H1 (cell line): ENCODE measurements around the gene VWA7.

Experiments
- ATF3 ChIP-seq: IDR thresholded peaks from 2 replicates; pipeline ENCODE4 v1.6.1; 2011; ENCODE audit warnings: low read depth, mild to moderate bottlenecking, low read length; ENCODE audit not compliant: insufficient read depth
- CEBPB ChIP-seq: IDR thresholded peaks from 2 replicates; pipeline ENCODE4 v1.6.1; 2012; ENCODE audit warnings: low read depth, low read length
- CTCF ChIP-seq, 3 experiments: IDR thresholded peaks; 1 replicate in 2 of 3; 2 replicates in 1 of 3; pipeline versions ENCODE4 v1.5.1 to v1.6.1; 2011; ENCODE audit warnings: low read length in 3 of 3, mild to moderate bottlenecking in 3 of 3, inconsistent platforms in 2 of 3, low read depth in 1 of 3, moderate library complexity in 1 of 3; ENCODE audit not compliant: insufficient read depth in 1 of 3; ENCODE audit errors: control extremely low read depth in 1 of 3
- EZH2 ChIP-seq: fragments of 200-600 bp; sonication (generic); IDR thresholded peaks from 2 replicates; pipeline ENCODE4 v1.7.1; 2012; ENCODE audit warnings: low read depth, mild to moderate bottlenecking, moderate library complexity, low read length, inconsistent platforms; ENCODE audit not compliant: severe bottlenecking
- GABPA ChIP-seq: IDR thresholded peaks from 2 replicates; pipeline ENCODE4 v1.6.1; 2011; ENCODE audit warnings: mild to moderate bottlenecking, low read length, moderate library complexity, borderline replicate concordance; ENCODE audit not compliant: insufficient read depth
- POLR2A ChIP-seq, 2 experiments: IDR thresholded peaks; 1 replicate in 1 of 2; 2 replicates in 1 of 2; pipeline ENCODE4 v1.6.1; 2011; ENCODE audit warnings: low read depth in 2 of 2, low read length in 2 of 2, mild to moderate bottlenecking in 2 of 2; ENCODE audit errors: control extremely low read depth in 1 of 2
- POLR2AphosphoS5 ChIP-seq: IDR thresholded peaks from 2 replicates; pipeline ENCODE4 v1.6.1; 2011; ENCODE audit warnings: low read depth, low read length
- SP1 ChIP-seq: IDR thresholded peaks from 2 replicates; pipeline ENCODE4 v1.6.1; 2011; ENCODE audit warnings: low read depth, low read length
- USF2 ChIP-seq: IDR thresholded peaks from 2 replicates; pipeline ENCODE4 v1.6.1; 2011; ENCODE audit warnings: low read length, improper control_type of control experiment
- YY1 ChIP-seq: IDR thresholded peaks from 2 replicates; pipeline ENCODE4 v1.6.1; 2011; ENCODE audit warnings: low read depth, mild to moderate bottlenecking, low read length
- TF ChIP-seq, protein P1 (sequence below): fragments of 300-600 bp; sonication (generic); IDR thresholded peaks from 2 replicates; pipeline ENCODE4 v1.7.1; 2012; ENCODE audit warnings: low read length, moderate library complexity, mild to moderate bottlenecking, inconsistent platforms; ENCODE audit not compliant: insufficient replicate concordance

- TF ChIP-seq CTCF (IDR thresholded peaks at IDR 0.05; ENCODE audit: control extremely low read depth in 1 of 3, insufficient read depth in 1 of 3, low read depth in 1 of 3, low read length in 3 of 3): no peak
- TF ChIP-seq POLR2A (IDR thresholded peaks at IDR 0.05; ENCODE audit: control extremely low read depth in 1 of 2, low read depth in 2 of 2, low read length in 2 of 2): no peak
- TF ChIP-seq, protein P1, sequence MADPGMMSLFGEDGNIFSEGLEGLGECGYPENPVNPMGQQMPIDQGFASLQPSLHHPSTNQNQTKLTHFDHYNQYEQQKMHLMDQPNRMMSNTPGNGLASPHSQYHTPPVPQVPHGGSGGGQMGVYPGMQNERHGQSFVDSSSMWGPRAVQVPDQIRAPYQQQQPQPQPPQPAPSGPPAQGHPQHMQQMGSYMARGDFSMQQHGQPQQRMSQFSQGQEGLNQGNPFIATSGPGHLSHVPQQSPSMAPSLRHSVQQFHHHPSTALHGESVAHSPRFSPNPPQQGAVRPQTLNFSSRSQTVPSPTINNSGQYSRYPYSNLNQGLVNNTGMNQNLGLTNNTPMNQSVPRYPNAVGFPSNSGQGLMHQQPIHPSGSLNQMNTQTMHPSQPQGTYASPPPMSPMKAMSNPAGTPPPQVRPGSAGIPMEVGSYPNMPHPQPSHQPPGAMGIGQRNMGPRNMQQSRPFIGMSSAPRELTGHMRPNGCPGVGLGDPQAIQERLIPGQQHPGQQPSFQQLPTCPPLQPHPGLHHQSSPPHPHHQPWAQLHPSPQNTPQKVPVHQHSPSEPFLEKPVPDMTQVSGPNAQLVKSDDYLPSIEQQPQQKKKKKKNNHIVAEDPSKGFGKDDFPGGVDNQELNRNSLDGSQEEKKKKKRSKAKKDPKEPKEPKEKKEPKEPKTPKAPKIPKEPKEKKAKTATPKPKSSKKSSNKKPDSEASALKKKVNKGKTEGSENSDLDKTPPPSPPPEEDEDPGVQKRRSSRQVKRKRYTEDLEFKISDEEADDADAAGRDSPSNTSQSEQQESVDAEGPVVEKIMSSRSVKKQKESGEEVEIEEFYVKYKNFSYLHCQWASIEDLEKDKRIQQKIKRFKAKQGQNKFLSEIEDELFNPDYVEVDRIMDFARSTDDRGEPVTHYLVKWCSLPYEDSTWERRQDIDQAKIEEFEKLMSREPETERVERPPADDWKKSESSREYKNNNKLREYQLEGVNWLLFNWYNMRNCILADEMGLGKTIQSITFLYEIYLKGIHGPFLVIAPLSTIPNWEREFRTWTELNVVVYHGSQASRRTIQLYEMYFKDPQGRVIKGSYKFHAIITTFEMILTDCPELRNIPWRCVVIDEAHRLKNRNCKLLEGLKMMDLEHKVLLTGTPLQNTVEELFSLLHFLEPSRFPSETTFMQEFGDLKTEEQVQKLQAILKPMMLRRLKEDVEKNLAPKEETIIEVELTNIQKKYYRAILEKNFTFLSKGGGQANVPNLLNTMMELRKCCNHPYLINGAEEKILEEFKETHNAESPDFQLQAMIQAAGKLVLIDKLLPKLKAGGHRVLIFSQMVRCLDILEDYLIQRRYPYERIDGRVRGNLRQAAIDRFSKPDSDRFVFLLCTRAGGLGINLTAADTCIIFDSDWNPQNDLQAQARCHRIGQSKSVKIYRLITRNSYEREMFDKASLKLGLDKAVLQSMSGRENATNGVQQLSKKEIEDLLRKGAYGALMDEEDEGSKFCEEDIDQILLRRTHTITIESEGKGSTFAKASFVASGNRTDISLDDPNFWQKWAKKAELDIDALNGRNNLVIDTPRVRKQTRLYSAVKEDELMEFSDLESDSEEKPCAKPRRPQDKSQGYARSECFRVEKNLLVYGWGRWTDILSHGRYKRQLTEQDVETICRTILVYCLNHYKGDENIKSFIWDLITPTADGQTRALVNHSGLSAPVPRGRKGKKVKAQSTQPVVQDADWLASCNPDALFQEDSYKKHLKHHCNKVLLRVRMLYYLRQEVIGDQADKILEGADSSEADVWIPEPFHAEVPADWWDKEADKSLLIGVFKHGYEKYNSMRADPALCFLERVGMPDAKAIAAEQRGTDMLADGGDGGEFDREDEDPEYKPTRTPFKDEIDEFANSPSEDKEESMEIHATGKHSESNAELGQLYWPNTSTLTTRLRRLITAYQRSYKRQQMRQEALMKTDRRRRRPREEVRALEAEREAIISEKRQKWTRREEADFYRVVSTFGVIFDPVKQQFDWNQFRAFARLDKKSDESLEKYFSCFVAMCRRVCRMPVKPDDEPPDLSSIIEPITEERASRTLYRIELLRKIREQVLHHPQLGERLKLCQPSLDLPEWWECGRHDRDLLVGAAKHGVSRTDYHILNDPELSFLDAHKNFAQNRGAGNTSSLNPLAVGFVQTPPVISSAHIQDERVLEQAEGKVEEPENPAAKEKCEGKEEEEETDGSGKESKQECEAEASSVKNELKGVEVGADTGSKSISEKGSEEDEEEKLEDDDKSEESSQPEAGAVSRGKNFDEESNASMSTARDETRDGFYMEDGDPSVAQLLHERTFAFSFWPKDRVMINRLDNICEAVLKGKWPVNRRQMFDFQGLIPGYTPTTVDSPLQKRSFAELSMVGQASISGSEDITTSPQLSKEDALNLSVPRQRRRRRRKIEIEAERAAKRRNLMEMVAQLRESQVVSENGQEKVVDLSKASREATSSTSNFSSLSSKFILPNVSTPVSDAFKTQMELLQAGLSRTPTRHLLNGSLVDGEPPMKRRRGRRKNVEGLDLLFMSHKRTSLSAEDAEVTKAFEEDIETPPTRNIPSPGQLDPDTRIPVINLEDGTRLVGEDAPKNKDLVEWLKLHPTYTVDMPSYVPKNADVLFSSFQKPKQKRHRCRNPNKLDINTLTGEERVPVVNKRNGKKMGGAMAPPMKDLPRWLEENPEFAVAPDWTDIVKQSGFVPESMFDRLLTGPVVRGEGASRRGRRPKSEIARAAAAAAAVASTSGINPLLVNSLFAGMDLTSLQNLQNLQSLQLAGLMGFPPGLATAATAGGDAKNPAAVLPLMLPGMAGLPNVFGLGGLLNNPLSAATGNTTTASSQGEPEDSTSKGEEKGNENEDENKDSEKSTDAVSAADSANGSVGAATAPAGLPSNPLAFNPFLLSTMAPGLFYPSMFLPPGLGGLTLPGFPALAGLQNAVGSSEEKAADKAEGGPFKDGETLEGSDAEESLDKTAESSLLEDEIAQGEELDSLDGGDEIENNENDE: no peak
- TF ChIP-seq USF2: no peak
- TF ChIP-seq GABPA: no peak
- no peak for TF ChIP-seq YY1
- no peak for TF ChIP-seq ATF3
- TF ChIP-seq POLR2AphosphoS5: no peak
- TF ChIP-seq CEBPB: no peak
- no peak for TF ChIP-seq SP1
- no peak for TF ChIP-seq EZH2
Observed at GRCh38 chr6:31805939-31806469, 28.9 kb upstream of the VWA7 start.
